ENCODE measurements around the gene BUD23. TPM values are rescaled to one million over a fixed set of nuclear protein-coding genes. Genes with fewer than 3 reads are reported as not detected.

BUD23 gene
- total and polyA plus RNA-seq, 9 of the 15 experiments (the other 6 are each of a cell fraction or from before 2014, with no cell fraction given) = 79.5 to 270 (median 150) TPM

GRCh38 chr7:73646785-73647724 is 36.3 kb upstream of the BUD23 start:
- H3K4me2 ChIP-seq (ENCODE audit: insufficient read depth, low read length) = no peak overlapping the region
- FAIRE-seq = no peak
- no TSS peak for BruUV-seq (replicated peaks)
- H3K36me3 ChIP-seq (ENCODE audit: control insufficient read depth, insufficient read depth, low read length) = no peaks in the 10 kb centered on the region
- no peaks in the 10 kb centered on the region for H3K9me1 ChIP-seq (ENCODE audit: control insufficient read depth, insufficient read depth, low read length)
- no peak for DNase-seq (ENCODE audit: extremely low read depth in 1 of 4, low spot score in 3 of 4)
- no peak overlapping the region for H3K27ac ChIP-seq (ENCODE audit: extremely low read depth, low read depth, low read length)
- H3K4me3 ChIP-seq = no peak overlapping the region
- CTCF ChIA-PET (ENCODE audit: low intra/inter-chr PET ratio) = no interaction called here
- intact Hi-C loops (cut with micrococcal nuclease) = no loop called here
- no peak overlapping the region for H2AFZ ChIP-seq (ENCODE audit: low read depth, low read length)
- no peaks in the 10 kb centered on the region for H3K79me2 ChIP-seq (ENCODE audit: control insufficient read depth, insufficient read depth, low read length)
- ATAC-seq = no peak; the same call in 2 of the 3 replicates
- POLR2A ChIA-PET = interaction anchor here (0.5 to 1.8 kb wide), 5 partner anchors 10 to 62 kb away, joined by 3 to 11 read pairs (median 4); no protein-coding TSS in a partner anchor
- H3K9me3 ChIP-seq (replicated peaks; ENCODE audit: control insufficient read depth, insufficient read depth, low read depth, low read length) = no peaks in the 10 kb centered on the region; the same call in 1 of the 2 replicates
- peaks cover 0 to 14% of the 10 kb centered on the region in 2 experiments; a peak in 2 of 5 replicates for H3K4me1 ChIP-seq (replicated peaks in 1 of 2; ENCODE audit: control insufficient read depth in 2 of 2, insufficient read depth in 2 of 2, low read length in 2 of 2)
- 0 out of 4 replicates have a peak overlapping the region, but pooled peaks of 1 of the 2 experiments have one; percentile 22 for H3K9ac ChIP-seq (ENCODE audit: insufficient read depth in 1 of 2, low read depth in 2 of 2, low read length in 2 of 2)
- WGBS (ENCODE audit: insufficient coverage, low coverage, missing lambda C conversion rate) = 16% methylated on average over 16 of the region's 16 CpGs
- H3K27me3 ChIP-seq (ENCODE audit: control insufficient read depth in 2 of 2, insufficient read depth in 2 of 2, low read length in 2 of 2) = peaks cover 31 to 73% of the 10 kb centered on the region in 2 experiments
- in situ Hi-C loops (cut with MboI) = no loop called here
- TF ChIP-seq ZC3H11A (IDR thresholded peaks at IDR 0.05; ENCODE audit: low read depth, low read length) = no peak
- peak; percentile 27 for TF ChIP-seq ZFP36 (IDR thresholded peaks at IDR 0.05; ENCODE audit: low read depth, low read length, partially characterized antibody)
- 0 out of 2 replicates have a peak, but pooled peaks cover 3% of the 10 kb centered on the region for H4K20me1 ChIP-seq (replicated peaks; ENCODE audit: control insufficient read depth, insufficient read depth, low read length)
